ENCODE measurements around the gene MARVELD1. TPM values are rescaled to one million over a fixed set of nuclear protein-coding genes. Genes with fewer than 3 reads are reported as not detected.

Gene MARVELD1
- total and polyA plus RNA-seq, 2 of the 8 experiments (the other 6 are each of a cell fraction or from before 2014, with no cell fraction given), result 28.1 to 37.3 TPM

- TF ChIP-seq TEAD4 (IDR thresholded peaks at IDR 0.05; ENCODE audit: low read depth, low read length) (no peak), POLR2AphosphoS5 (IDR thresholded peaks at IDR 0.05; ENCODE audit: low read depth, low read length) (peak; percentile 44; the same call in 1 of the 2 replicates), USF2 (IDR thresholded peaks at IDR 0.05; ENCODE audit: low read length) (no peak)
Observed at GRCh38 chr10:97676770-97677581, 36.6 kb upstream of the MARVELD1 start (continued).
